GM23248 (cell line): ENCODE data around the gene ATP5ME. TPM values are rescaled to one million over a fixed set of nuclear protein-coding genes. Genes with fewer than 3 reads are reported as not detected.

Source experiments
- DNase-seq: peaks from one replicate; pipeline ENCODE4 v3.0.0-alpha.2; 2015
- H2AFZ ChIP-seq: fragments of 200-600 bp; sonication (generic); 2 replicates; pipeline ENCODE4 v1.6.1; 2016; ENCODE audit warnings: antibody characterized with exemption
- H3F3A ChIP-seq: fragments of 200-600 bp; sonication (generic); 2 replicates; pipeline ENCODE4 v1.6.1; 2016; ENCODE audit warnings: mild to moderate bottlenecking, antibody characterized with exemption, mixed run types; ENCODE audit not compliant: insufficient read depth
- H3K27ac ChIP-seq: fragments of 200-600 bp; sonication (generic); 2 replicates; pipeline ENCODE4 v1.5.1; 2016; ENCODE audit warnings: mild to moderate bottlenecking
- H3K27me3 ChIP-seq: fragments of 200-600 bp; sonication (generic); replicated peaks from 2 replicates; pipeline ENCODE4 v1.6.1; 2016; ENCODE audit warnings: mild to moderate bottlenecking; ENCODE audit not compliant: insufficient read depth
- H3K36me3 ChIP-seq: fragments of 200-600 bp; sonication (generic); 2 replicates; pipeline ENCODE4 v1.6.1; 2016; ENCODE audit warnings: low read depth, mild to moderate bottlenecking
- H3K4me1 ChIP-seq: fragments of 200-600 bp; sonication (generic); 2 replicates; pipeline ENCODE4 v1.6.1; 2016; ENCODE audit warnings: mild to moderate bottlenecking; ENCODE audit not compliant: insufficient read depth
- H3K4me2 ChIP-seq: fragments of 200-600 bp; sonication (generic); one replicate; pipeline ENCODE4 v1.6.1; 2016; ENCODE audit warnings: mild to moderate bottlenecking; ENCODE audit not compliant: unreplicated experiment
- H3K4me3 ChIP-seq: fragments of 200-600 bp; sonication (generic); 2 replicates; pipeline ENCODE4 v1.5.1; 2016; ENCODE audit warnings: mild to moderate bottlenecking
- H3K79me2 ChIP-seq: fragments of 200-600 bp; sonication (generic); 2 replicates; pipeline ENCODE4 v1.6.1; 2016; ENCODE audit warnings: mild to moderate bottlenecking; ENCODE audit not compliant: insufficient read depth
- H3K9ac ChIP-seq: fragments of 200-600 bp; sonication (generic); 2 replicates; pipeline ENCODE4 v1.6.1; 2016; ENCODE audit warnings: mild to moderate bottlenecking
- H3K9me2 ChIP-seq: fragments of 200-600 bp; sonication (generic); 2 replicates; pipeline ENCODE4 v1.6.1; 2016; ENCODE audit warnings: mixed run types, mild to moderate bottlenecking, moderate library complexity; ENCODE audit not compliant: insufficient read depth
- H3K9me3 ChIP-seq: fragments of 200-600 bp; sonication (generic); one replicate; pipeline ENCODE4 v1.6.1; 2017; ENCODE audit warnings: low read depth
- H4K20me1 ChIP-seq: fragments of 200-600 bp; sonication (generic); 2 replicates; pipeline ENCODE4 v1.6.0; 2016; ENCODE audit not compliant: insufficient read depth
- EZH2 ChIP-seq: fragments of 200-600 bp; sonication (generic); IDR thresholded peaks from 2 replicates; pipeline ENCODE4 v1.6.1; 2018; ENCODE audit warnings: antibody characterized with exemption, mild to moderate bottlenecking; ENCODE audit not compliant: insufficient read depth, poor library complexity, severe bottlenecking
- EZH2phosphoT487 ChIP-seq: fragments of 200-600 bp; sonication (generic); IDR thresholded peaks from 2 replicates; pipeline ENCODE4 v1.6.1; 2018; ENCODE audit warnings: antibody characterized with exemption, moderate library complexity, mild to moderate bottlenecking, low read depth; ENCODE audit not compliant: insufficient read depth
- WGBS, 2 experiments: methylation state at CpG; one replicate each; pipeline ENCODE4 v1.1.6; 2015 to 2017; ENCODE audit warnings: low lambda C conversion rate in 2 of 2, low coverage in 1 of 2; ENCODE audit errors: missing lambda C conversion rate in 2 of 2; 5-methylcytosine and 5-hydroxymethylcytosine counted together
- in situ Hi-C: fragments of 300-500 bp; cut with MboI; formaldehyde crosslinking; loops from 2 replicates; pipeline ENCODE4 v1.15.0; 2020
- polyA plus RNA-seq: library from polyadenylated mRNA; unstranded; fragments of >200 nt; fragmentation: Nextera tagmentation; extraction: Ambion mirVana; gene quantifications from 2 replicates; pipeline ENCODE4 v1.2.1, GENCODE V29; 2016
- total RNA-seq: library from RNA; depleted of rRNA; stranded (reverse); fragments of >200 nt; shearing (Covaris generic); gene quantifications from 2 replicates; pipeline ENCODE4 v1.2.3, GENCODE V29; 2014

ATP5ME gene
- total and polyA plus RNA-seq, 2 experiments from 2014 or later, result 26.3 to 478 TPM

GRCh38 chr4:650461-650860, 23.6 kb downstream of the ATP5ME start:
- in situ Hi-C loops, result no loop called here
- Histone ChIP-seq H2AFZ (no peak overlapping the region), H3K79me2 (no peaks in the 10 kb centered on the region), H3K36me3 (no peaks in the 10 kb centered on the region), H3K27me3 (no peaks in the 10 kb centered on the region), H3F3A (no peaks in the 10 kb centered on the region), H3K4me2 (no peak overlapping the region), H3K9me3 (no peaks in the 10 kb centered on the region), H3K4me3 (no peak overlapping the region), H4K20me1 (no peaks in the 10 kb centered on the region), H3K27ac (no peak overlapping the region), H3K9me2 (no peaks in the 10 kb centered on the region), H3K9ac (no peak overlapping the region), H3K4me1 (no peaks in the 10 kb centered on the region)
- no peak for DNase-seq
- TF ChIP-seq EZH2, result no peak
- no peak for TF ChIP-seq EZH2phosphoT487
- WGBS, 2 experiments, result 52 to 55% methylated on average over 18 of the region's 18 CpGs

- H3K4me3 ChIP-seq, result no peak overlapping the region
- no peak overlapping the region for H3K4me2 ChIP-seq
- no peaks in the 10 kb centered on the region for H3K9me2 ChIP-seq
- H4K20me1 ChIP-seq, result no peaks in the 10 kb centered on the region
- no peaks in the 10 kb centered on the region for H3F3A ChIP-seq
- no peaks in the 10 kb centered on the region for H3K4me1 ChIP-seq
- in situ Hi-C loops, result no loop called here
- no peak for TF ChIP-seq EZH2phosphoT487
- TF ChIP-seq EZH2, result no peak
- H2AFZ ChIP-seq, result no peak overlapping the region
- no peaks in the 10 kb centered on the region for H3K9me3 ChIP-seq
- H3K36me3 ChIP-seq, result no peaks in the 10 kb centered on the region
- H3K79me2 ChIP-seq, result no peaks in the 10 kb centered on the region
- 47 to 53% methylated on average over 12 to 13 of the region's 13 CpGs for WGBS, 2 experiments
- no peak overlapping the region for H3K27ac ChIP-seq
- no peaks in the 10 kb centered on the region for H3K27me3 ChIP-seq
- no peak overlapping the region for H3K9ac ChIP-seq
- no peak for DNase-seq
Measured at GRCh38 chr4:649751-650310, 24.2 kb downstream of the ATP5ME start.

- H3K36me3 ChIP-seq, result no peaks in the 10 kb centered on the region
- 53 to 63% methylated on average over 7 of the region's 7 CpGs for WGBS, 2 experiments
- H3K4me1 ChIP-seq, result no peaks in the 10 kb centered on the region
- no peak overlapping the region for H3K4me3 ChIP-seq
- H3K9me3 ChIP-seq, result no peaks in the 10 kb centered on the region
- TF ChIP-seq EZH2, result no peak
- no peak for TF ChIP-seq EZH2phosphoT487
- in situ Hi-C loops, result no loop called here
- no peaks in the 10 kb centered on the region for H4K20me1 ChIP-seq
- H3K4me2 ChIP-seq, result no peak overlapping the region
- no peaks in the 10 kb centered on the region for H3K9me2 ChIP-seq
- H3K9ac ChIP-seq, result no peak overlapping the region
- H3K79me2 ChIP-seq, result no peaks in the 10 kb centered on the region
- H3K27me3 ChIP-seq, result no peaks in the 10 kb centered on the region
- H3K27ac ChIP-seq, result no peak overlapping the region
- H2AFZ ChIP-seq, result no peak overlapping the region
- DNase-seq, result no peak
- no peaks in the 10 kb centered on the region for H3F3A ChIP-seq
Measured at GRCh38 chr4:649293-649625, 24.8 kb downstream of the ATP5ME start.

- H3K36me3 ChIP-seq, result no peaks in the 10 kb centered on the region
- no peaks in the 10 kb centered on the region for H3F3A ChIP-seq
- H3K4me2 ChIP-seq, result no peak overlapping the region
- no peak overlapping the region for H3K4me3 ChIP-seq
- TF ChIP-seq EZH2, result no peak
- in situ Hi-C loops, result no loop called here
- no peak overlapping the region for H2AFZ ChIP-seq
- 53 to 56% methylated on average over 28 of the region's 28 CpGs for WGBS, 2 experiments
- H3K9ac ChIP-seq, result no peak overlapping the region
- H3K27me3 ChIP-seq, result no peaks in the 10 kb centered on the region
- H3K27ac ChIP-seq, result no peak overlapping the region
- H4K20me1 ChIP-seq, result no peaks in the 10 kb centered on the region
- DNase-seq, result no peak
- H3K79me2 ChIP-seq, result no peaks in the 10 kb centered on the region
- H3K9me3 ChIP-seq, result no peaks in the 10 kb centered on the region
- H3K9me2 ChIP-seq, result no peaks in the 10 kb centered on the region
- H3K4me1 ChIP-seq, result no peaks in the 10 kb centered on the region
Measured at GRCh38 chr4:648579-649292, 25.3 kb downstream of the ATP5ME start.
